HG03108 (cell line): ENCODE measurements around the gene THAP8.
"Not testable (repeated sequence)": the region's sequence is repeated elsewhere in the genome, so short reads cannot be mapped to it uniquely, and the experiment has no call there.

Experiments used
- ATAC-seq: cut with Tn5 transposase; IDR thresholded peaks from one replicate; pipeline ENCODE4 v1.9.1; 2021; ENCODE audit warnings: moderate library complexity; ENCODE audit not compliant: unreplicated experiment

Gene THAP8

GRCh38 chr19:36068810-36069499 lies 14.9 kb upstream of the THAP8 start:
- ATAC-seq: not testable (repeated sequence)

GRCh38 chr19:36067681-36068080 lies 13.6 kb upstream of the THAP8 start:
- no peak for ATAC-seq

- ATAC-seq: no peak
Observed at GRCh38 chr19:36064826-36065225, 10.7 kb upstream of the THAP8 start.

GRCh38 chr19:36061367-36061766 lies 7.3 kb upstream of the THAP8 start:
- no peak for ATAC-seq

- ATAC-seq: no peak
Observed at GRCh38 chr19:36060430-36060829, 6.3 kb upstream of the THAP8 start.

GRCh38 chr19:36059180-36059910 lies 5.3 kb upstream of the THAP8 start:
- ATAC-seq: no peak

- no peak for ATAC-seq
Observed at GRCh38 chr19:36058481-36059179, 4.5 kb upstream of the THAP8 start.

- ATAC-seq: peak; percentile 64
Observed at GRCh38 chr19:36054733-36055686, 925 bp upstream of the THAP8 start, which contains the start of gene WDR62. WDR62 (plus strand) TSS chr19:36054897; CDS start chr19:36054972, 75 bp downstream.

GRCh38 chr19:36051637-36052036 lies 2.4 kb downstream of the THAP8 start:
- ATAC-seq: no peak

GRCh38 chr19:36051236-36051635 lies 2.8 kb downstream of the THAP8 start:
- no peak for ATAC-seq

- ATAC-seq: no peak
Observed at GRCh38 chr19:36049080-36049698, 4.9 kb downstream of the THAP8 start.

- no peak for ATAC-seq
Observed at GRCh38 chr19:36047835-36048234, 6.2 kb downstream of the THAP8 start.

GRCh38 chr19:36046443-36047050 lies 7.5 kb downstream of the THAP8 start:
- no peak for ATAC-seq

GRCh38 chr19:36043952-36044351 lies 10.1 kb downstream of the THAP8 start:
- no peak for ATAC-seq

GRCh38 chr19:36041831-36042230 lies 12.3 kb downstream of the THAP8 start:
- no peak for ATAC-seq

- not testable (repeated sequence) for ATAC-seq
Observed at GRCh38 chr19:36041092-36041491, 13.0 kb downstream of the THAP8 start.

- ATAC-seq: no peak
Observed at GRCh38 chr19:36040495-36040894, 13.6 kb downstream of the THAP8 start.

- no peak for ATAC-seq
Observed at GRCh38 chr19:36032251-36033104, 21.6 kb downstream of the THAP8 start, which contains the start of gene CLIP3. CLIP3 (minus strand) TSS chr19:36032873; CDS start chr19:36032357, 516 bp downstream.

GRCh38 chr19:36031308-36031707 lies 22.8 kb downstream of the THAP8 start:
- ATAC-seq: no peak
